Upper lobe of right lung (tissue), 1 donor: ENCODE results near the gene HOXD10. TPM values are rescaled to one million over a fixed set of nuclear protein-coding genes. Genes with fewer than 3 reads are reported as not detected.

Source experiments
- ATAC-seq: fragments of 200-7000 bp; cut with Tn5 transposase; one replicate; pipeline ENCODE4 v1.9.1; 2020; ENCODE audit warnings: mild to moderate bottlenecking, moderate library complexity
- DNase-seq: peaks from one replicate; pipeline ENCODE4 v3.0.0-alpha.2; 2020
- H3K27ac ChIP-seq: fragments of 200-600 bp; one replicate; pipeline ENCODE4 v1.8.0; 2022
- H3K27me3 ChIP-seq: fragments of 200-600 bp; one replicate; pipeline ENCODE4 v1.8.0; 2022; ENCODE audit warnings: mild to moderate bottlenecking
- H3K36me3 ChIP-seq: fragments of 200-600 bp; one replicate; pipeline ENCODE4 v1.8.0; 2022
- H3K4me1 ChIP-seq: fragments of 200-600 bp; one replicate; pipeline ENCODE4 v1.8.0; 2022
- H3K4me3 ChIP-seq: fragments of 200-600 bp; one replicate; pipeline ENCODE4 v1.8.0; 2022; ENCODE audit warnings: mild to moderate bottlenecking
- H3K9me3 ChIP-seq: fragments of 200-600 bp; one replicate; pipeline ENCODE4 v1.8.0; 2022
- CTCF ChIP-seq: fragments of 200-600 bp; IDR thresholded peaks from one replicate; pipeline ENCODE4 v1.8.0; 2022; ENCODE audit warnings: antibody characterized with exemption
- intact Hi-C: fragments of 100-400 bp; cut with DNase I; formaldehyde crosslinking; loops from one replicate; pipeline ENCODE4 v1.11.0; 2022
- total RNA-seq: library from RNA; stranded (reverse); fragmentation: NEBNext Ultra II Directional; extraction: Animal tissue kit (Norgen Biotek cat#: 25700); gene quantifications from one replicate; pipeline ENCODE4 v1.2.1, GENCODE V29; 2021
- donor health status: DM: no; HTN: yes; CAD: no; lungs with severe emphysema.

The HOXD10 gene
- total RNA-seq, 1 donor from 2014 or later, result 0.55 TPM

GRCh38 chr2:176132205-176133171, 15.9 kb downstream of the HOXD10 start:
- Histone ChIP-seq H3K36me3 (no peaks in the 10 kb centered on the region), H3K4me1 (peaks cover 12% of the 10 kb centered on the region), H3K4me3 (peak overlapping the region; percentile 17), H3K27me3 (peaks cover 94% of the 10 kb centered on the region), H3K9me3 (no peaks in the 10 kb centered on the region), H3K27ac (no peak overlapping the region)
- ATAC-seq (no peak), DNase-seq (no peak)
- TF ChIP-seq CTCF, result no peak
- intact Hi-C loops, result loop anchor here (10.0 kb wide), 2 partner anchors 322 to 422 kb away; no protein-coding TSS in a partner anchor

GRCh38 chr2:176133389-176133788, 16.8 kb downstream of the HOXD10 start:
- H3K9me3 ChIP-seq, result no peaks in the 10 kb centered on the region
- ATAC-seq, result no peak

DNA sequence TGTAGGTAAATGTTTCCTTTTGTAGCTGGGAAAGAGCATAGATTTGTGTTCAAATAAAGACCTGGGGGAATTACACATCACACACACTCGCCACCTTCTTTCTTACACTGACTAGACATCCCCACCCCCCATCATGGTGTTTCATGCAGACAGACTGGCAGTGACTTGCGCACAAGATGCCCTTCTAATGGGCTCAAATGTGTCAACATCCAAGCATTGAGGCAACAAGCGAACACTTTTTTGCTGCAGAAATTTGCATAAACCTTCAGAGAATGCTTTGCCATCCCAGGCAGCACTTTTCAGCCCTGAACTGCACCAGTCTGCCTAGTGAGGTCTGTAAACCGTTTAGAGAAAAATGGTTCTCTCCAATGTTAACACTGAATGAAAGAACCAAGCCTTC, 17.5 kb downstream of the HOXD10 start:
- Histone ChIP-seq H3K36me3 (no peaks in the 10 kb centered on the region), H3K27ac (no peak overlapping the region), H3K4me3 (no peak overlapping the region), H3K4me1 (peaks cover 12% of the 10 kb centered on the region), H3K9me3 (no peaks in the 10 kb centered on the region), H3K27me3 (peaks cover 96% of the 10 kb centered on the region)
- DNase-seq, result no peak
- ATAC-seq, result no peak
- TF ChIP-seq CTCF, result no peak
- intact Hi-C loops, result loop anchor here (10.0 kb wide), 2 partner anchors 321 to 421 kb away; no protein-coding TSS in a partner anchor

More at GRCh38 chr2:176133389-176133788, 16.8 kb downstream of the HOXD10 start:
- no peak overlapping the region for H3K27ac ChIP-seq
- H3K4me3 ChIP-seq, result no peak overlapping the region
- H3K36me3 ChIP-seq, result no peaks in the 10 kb centered on the region
- intact Hi-C loops, result loop anchor here (10.0 kb wide), 2 partner anchors 321 to 421 kb away; no protein-coding TSS in a partner anchor
- TF ChIP-seq CTCF, result no peak
- peaks cover 12% of the 10 kb centered on the region for H3K4me1 ChIP-seq
- DNase-seq, result no peak
- H3K27me3 ChIP-seq, result peaks cover 96% of the 10 kb centered on the region

DNA sequence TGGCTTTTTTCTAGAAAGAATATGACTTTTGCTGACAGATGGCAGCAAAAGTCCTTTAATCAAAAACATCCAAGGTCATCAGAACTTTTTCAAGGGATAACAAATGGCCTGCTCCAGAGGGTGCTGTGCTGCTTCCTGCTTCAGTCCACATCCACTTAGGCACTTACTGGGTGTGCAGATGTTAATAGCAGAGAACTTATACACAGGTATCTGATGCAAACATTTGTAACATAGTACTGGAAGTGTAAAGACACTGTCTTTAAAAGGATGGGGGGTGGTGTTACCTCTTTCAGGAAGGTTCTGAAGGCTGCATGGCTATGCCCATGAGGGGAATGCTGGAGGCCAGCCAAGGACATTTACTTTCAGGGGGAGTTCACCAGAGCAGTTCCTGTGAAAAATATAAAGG, 18.5 kb downstream of the HOXD10 start:
- no peak for TF ChIP-seq CTCF
- intact Hi-C loops, result loop anchor here (10.0 kb wide), 2 partner anchors 320 to 420 kb away; no protein-coding TSS in a partner anchor
- Histone ChIP-seq H3K36me3 (no peaks in the 10 kb centered on the region), H3K9me3 (no peaks in the 10 kb centered on the region), H3K27ac (no peak overlapping the region), H3K4me1 (peaks cover 13% of the 10 kb centered on the region), H3K4me3 (no peak overlapping the region), H3K27me3 (peaks cover 98% of the 10 kb centered on the region)
- ATAC-seq (no peak), DNase-seq (no peak)

- ATAC-seq, result no peak
- intact Hi-C loops, result loop anchor here (10.0 kb wide), 2 partner anchors 318 to 418 kb away; no protein-coding TSS in a partner anchor
- no peaks in the 10 kb centered on the region for H3K36me3 ChIP-seq
- peaks cover 19% of the 10 kb centered on the region for H3K4me1 ChIP-seq
- H3K9me3 ChIP-seq, result no peaks in the 10 kb centered on the region
- H3K4me3 ChIP-seq, result peak overlapping the region; percentile 11
- H3K27me3 ChIP-seq, result peaks cover 98% of the 10 kb centered on the region
- no peak overlapping the region for H3K27ac ChIP-seq
- no peak for TF ChIP-seq CTCF
- peak; percentile 62 for DNase-seq
Observed at GRCh38 chr2:176136374-176137251, 20.0 kb downstream of the HOXD10 start.
